Stimulated activated CD4-positive, alpha-beta T cell treated with anti-CD3 and anti-CD28 coated beads, Interleukin-4, amount 100 ng/mL, for 24 hours (primary cell): ENCODE data around the gene SF1.
"Not testable (repeated sequence)": the region's sequence is repeated elsewhere in the genome, so short reads cannot be mapped to it uniquely, and the experiment has no call there.

Source experiments
- DNase-seq: peaks from one replicate; pipeline ENCODE4 v3.0.0-alpha.2; 2020

The SF1 gene

GRCh38 chr11:64778473-64779298, at the start of gene SF1:
Gene SF1, minus strand, starts transcription at chr11:64778542. Its CDS starts 150 bp downstream, at chr11:64778392.
- peak; percentile 99 for DNase-seq

DNA sequence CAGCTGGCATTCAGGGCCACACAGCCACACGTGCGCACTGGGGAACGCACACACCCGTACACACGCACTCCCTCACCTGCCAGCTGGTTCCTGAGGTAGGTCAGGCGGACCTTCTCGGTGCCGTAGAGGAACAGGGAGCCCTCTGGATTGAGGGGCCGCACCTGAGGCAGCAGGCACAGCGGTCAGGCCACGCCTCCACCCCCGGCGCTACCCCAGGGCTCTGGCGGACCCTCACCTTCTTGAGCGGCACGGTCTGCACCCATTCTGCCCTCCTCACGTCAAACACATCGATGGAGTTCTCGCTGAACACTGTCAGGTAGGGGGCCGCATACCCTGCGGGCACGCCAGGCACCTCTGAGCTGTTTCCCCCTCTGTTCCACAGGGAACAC, 49.1 kb upstream of the SF1 start:
- DNase-seq, result no peak

GRCh38 chr11:64826578-64827450, 48.5 kb upstream of the SF1 start:
- DNase-seq, result no peak

- no peak for DNase-seq
These were observed 47.7 kb upstream of the SF1 start for GRCh38 chr11:64826062-64826461.

DNA sequence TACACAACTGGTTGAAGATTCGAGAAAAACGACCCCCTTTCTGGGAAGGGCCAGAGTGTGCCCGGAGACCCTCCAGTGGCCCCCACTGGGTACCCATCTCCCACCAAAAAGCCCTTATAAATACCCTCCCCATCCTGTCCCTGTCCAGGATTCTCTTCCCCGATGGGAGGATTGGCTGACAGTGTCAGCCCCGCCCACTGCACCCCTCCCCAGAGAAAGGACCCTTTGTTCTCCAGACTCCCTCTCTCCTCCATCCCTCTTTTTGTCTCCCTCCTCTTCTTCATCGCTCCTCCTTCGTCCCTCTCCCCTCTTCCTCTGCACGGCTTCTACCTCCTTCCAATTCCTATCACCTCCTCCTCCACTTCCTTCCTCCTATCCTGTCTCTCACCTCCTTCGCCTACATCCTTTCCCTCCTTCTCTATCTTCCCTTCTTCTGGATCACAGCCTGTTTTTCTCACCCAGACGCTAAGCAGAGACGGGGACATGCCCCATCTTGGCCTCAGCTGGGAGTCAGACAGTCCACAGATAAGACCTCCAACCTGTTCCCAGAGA, 45.3 kb upstream of the SF1 start:
- DNase-seq, result no peak

GRCh38 chr11:64817476-64817875, 39.1 kb upstream of the SF1 start:
- no peak for DNase-seq

- DNase-seq, result not testable (repeated sequence)
These were observed 37.1 kb upstream of the SF1 start for GRCh38 chr11:64815433-64815832.

GRCh38 chr11:64814712-64815187, 36.4 kb upstream of the SF1 start:
- no peak for DNase-seq

GRCh38 chr11:64813826-64814225, 35.5 kb upstream of the SF1 start:
- DNase-seq, result no peak

DNA sequence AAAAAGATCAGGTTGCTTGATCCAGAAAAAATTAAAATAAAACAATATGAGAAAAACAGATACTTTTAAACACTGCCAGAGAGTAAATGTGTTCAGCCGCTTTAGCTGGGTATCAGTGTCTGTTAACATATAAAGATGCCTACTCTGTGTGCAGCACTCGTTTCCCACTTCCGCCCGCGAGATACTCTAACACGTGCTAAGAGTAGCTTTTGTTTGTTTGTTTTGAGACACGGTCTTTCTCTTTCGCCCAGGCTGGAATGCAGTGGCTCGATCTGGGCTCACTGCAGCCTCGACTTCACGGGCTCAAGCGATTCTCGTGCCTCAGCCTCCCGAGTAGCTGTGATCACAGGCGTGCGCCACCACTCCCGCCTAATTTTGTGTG, 32.5 kb upstream of the SF1 start:
- no peak for DNase-seq

DNA sequence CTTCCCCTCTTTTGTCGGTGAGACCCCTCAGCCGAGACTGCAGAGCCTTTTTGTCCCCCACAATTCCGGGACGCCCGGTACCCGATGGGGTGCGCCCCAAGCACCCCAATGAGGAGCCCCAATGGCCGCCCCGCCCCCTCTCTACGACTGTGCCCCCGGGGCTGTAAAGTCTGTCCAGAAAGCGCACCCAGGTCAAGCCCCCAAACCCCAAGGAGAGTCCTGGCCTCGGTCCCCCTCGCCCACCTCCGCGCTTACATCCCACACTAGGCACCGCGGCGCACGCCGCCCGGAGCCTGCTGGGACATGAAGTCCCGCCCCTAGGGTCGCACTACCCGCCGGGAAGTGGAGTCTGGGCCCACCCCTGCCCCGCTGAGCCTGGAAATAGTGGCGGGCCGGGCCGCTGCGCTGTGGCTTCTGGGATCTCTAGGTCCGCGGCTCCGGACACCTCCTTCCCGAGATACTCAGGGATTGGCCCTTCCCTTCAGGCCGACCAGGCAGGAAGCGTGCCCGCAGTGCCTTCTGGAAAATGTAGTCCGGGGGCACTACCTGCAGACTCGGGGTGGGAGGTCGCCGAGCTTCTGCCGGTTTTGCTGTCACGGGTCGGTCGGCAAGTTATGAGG, 32.0 kb upstream of the SF1 start, which contains the start of gene MEN1:
TSS of gene MEN1 (minus strand) at position 281 of the 620 bp plus-strand sequence. CDS start 442 bp downstream, outside the sequence.
- peak; percentile 84 for DNase-seq

DNA sequence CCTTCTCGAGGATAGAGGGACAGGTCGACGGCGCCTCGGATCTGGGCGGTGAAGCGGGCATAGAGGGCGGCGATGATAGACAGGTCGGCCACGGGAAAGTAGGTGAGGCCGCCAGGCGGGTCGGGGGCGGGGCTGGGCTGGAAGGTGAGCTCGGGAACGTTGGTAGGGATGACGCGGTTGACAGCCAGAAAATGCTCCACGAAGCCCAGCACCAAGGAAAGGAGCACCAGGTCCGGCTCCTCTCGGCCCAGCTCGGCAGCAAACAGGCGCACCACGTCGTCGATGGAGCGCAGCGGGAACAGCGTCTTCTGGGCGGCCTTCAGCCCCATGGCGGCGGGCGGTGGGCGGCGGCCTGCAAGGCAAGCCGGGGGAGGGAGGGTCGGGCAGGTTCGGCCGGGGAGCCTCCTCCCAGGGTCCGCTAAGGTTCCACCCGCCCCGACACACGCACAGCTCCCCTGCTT, 31.5 kb upstream of the SF1 start:
- DNase-seq, result peak; percentile 22

DNA sequence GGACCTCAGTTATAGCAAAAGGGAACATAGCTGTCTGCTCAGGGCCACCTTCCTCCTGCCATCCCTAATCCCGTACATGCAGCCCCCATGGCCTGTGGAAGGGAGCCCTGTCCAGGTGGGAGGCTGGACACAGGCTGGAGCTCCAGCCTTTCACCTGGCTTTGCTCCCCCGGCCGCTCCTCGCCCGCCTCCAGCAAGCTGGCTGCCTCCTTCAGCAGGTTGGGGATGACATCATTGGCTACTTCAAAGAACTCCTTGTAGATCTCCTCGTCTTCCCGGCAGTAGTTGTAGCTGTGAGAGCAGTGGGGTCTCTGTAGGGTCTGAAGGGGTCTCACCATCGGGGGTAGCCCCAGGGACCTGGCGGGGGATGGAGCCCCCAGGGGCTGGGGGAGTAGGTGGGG, 27.1 kb upstream of the SF1 start:
- no peak for DNase-seq

GRCh38 chr11:64804346-64805210, 26.2 kb upstream of the SF1 start:
- no peak for DNase-seq

DNA sequence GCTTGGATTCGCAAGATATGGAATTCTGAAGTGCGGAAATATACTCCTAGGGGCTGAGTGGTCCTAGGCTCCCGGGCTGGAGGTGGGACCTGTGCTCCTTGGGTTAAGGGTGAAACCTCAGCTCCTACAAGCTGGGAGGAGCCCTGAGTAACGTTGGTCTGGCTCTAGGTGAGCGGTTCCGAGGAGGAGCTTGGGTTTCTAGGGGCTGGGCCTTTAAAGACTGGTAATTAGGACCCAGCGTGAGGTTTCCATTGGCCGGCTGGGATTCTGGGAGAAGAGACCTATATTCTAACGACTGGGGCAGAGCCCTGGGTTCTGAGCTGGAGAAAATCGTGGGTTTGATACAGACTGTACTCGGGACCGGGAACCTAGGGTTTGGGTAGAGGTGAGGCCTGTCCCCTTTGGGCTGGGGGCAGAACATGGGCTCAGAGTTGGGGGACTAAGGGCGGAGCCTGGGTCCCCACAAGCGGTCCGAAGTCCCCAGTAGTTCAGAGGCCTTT, 25.6 kb upstream of the SF1 start:
- DNase-seq, result no peak

DNA sequence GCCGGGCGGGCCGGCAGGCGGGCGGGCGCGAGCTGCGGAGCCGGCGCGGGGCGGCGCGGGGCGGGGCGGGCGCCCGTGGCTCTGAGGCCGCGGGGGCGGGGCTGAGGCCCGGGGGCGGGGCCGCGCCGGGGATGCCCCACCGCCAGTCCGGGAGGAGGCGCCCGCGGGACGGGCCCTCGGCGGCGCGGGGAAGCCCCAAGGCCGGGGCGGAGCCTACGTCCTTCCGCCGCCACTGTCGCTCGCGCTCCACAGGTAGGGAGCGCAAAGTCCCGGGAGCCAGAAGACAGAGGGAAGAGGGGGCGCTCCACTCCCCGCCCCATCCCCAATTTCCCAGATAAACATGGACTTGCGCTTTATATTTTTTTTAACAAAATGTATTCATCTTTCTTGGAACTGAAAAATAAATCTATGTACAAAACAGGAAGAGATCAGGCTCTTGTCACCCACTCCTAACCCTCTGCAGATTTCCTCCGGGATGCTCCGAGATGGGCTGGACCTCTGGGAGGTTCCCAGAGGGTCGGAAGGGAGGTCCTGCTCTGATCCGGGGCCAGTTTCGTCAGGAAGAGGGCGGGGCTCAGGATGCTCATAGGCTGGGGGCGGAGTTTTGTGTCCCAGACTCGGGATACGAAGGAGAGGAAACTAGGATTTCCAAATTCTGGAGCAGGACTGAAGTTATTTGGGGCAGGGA, 25.0 kb upstream of the SF1 start, which contains the start of gene MAP4K2:
TSS of gene MAP4K2 (minus strand) at position 57 of the 688 bp plus-strand sequence. CDS start 65 bp downstream, outside the sequence.
- peak; percentile 84 for DNase-seq

GRCh38 chr11:64802370-64803157, 24.2 kb upstream of the SF1 start:
- DNase-seq, result peak; percentile 47

DNA sequence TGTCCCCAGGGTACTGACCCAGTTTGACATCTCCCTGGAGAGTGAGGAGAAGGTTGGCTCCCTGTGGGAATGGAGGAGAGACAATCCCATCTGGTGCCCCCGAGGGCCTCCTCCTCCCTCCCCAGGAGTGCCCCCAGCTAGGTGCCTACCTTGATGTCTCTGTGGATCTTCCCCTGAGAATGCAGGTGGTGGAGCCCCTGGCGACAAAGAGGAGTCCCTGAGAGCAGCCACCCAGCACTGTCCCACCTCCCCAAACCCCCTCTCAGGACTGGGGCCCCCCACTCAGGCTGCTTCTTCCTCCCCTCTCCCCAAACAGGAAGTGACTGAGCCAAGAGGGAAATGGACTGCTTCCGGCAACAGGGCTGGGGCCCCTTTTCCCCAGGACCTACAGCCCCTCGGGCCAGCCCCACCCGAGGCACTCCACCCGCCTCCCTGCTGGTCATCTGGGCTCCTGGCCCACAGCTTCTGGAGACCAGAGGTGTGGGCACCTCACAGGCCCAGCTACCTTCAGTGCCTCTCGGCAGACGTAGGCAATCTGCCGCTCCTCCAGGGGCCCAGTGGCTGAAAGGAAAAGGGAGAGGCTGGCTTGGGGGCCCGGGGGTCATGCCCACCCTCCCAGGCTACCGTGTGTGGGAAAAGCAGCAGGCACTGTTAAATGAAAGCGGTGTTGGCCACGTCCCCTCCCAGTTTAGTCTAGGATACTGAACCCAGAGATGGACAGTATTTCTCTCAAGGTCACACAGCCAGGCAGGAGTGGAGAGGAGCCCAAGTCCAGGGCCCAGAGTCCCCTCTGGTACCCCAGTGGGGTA, 23.4 kb upstream of the SF1 start:
- DNase-seq, result no peak

DNA sequence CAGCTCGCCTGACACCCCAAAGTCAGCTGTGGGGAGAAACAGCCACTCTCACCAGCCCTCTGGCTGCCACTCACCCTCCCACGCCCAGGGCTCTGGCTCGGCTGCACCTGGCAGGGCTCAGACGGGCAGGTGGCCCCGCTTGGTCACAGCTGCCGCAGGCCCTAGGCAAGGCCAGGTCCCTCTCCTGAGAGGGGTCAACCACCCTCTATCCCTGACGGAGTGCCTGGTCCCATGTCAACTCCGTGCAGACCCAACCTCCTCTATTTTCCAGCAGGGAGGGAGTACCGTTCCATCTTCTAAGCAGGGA, 22.8 kb upstream of the SF1 start:
- no peak for DNase-seq
